ENCODE measurements around the gene MICAL3. TPM values are rescaled to one million over a fixed set of nuclear protein-coding genes. Genes with fewer than 3 reads are reported as not detected.

MICAL3 gene
- total and polyA plus RNA-seq, 2 of the 8 experiments (the other 6 are each of a cell fraction or from before 2014, with no cell fraction given) = 8.3 to 41.8 TPM

DNA sequence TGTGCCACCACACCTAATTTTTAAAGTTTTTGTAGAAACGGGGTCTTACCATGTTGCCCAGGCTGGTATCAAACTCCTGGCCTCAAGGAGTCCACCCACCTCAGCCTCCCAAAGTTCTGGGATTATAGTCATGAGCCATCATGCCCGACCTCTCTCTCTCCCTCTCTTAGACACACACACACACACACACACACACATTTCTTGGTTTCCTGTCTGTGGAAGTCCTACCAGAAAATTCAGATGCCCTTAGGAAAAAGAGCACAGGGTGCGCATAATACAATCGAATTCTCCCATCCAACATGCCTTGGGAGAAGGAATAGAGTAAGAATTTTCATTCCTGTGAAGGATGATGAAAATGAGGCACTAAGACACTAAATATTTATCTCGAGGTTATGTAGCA is 10.4 kb downstream of the MICAL3 start:
- H2BK120ac ChIP-seq (replicated peaks; ENCODE audit: low read depth, low read length) = no peak overlapping the region
- 65% methylated on average over 5 of the region's 5 CpGs; no CpG with 5 or more reads in 1 of the 2 experiments for WGBS, 2 experiments (ENCODE audit: extremely low coverage in 1 of 2, insufficient coverage in 1 of 2, insufficient read length in 1 of 2, insufficient replicate concordance in 2 of 2, low coverage in 1 of 2, low lambda C conversion rate in 2 of 2, missing lambda C conversion rate in 1 of 2)
- TF ChIP-seq TEAD4 (IDR thresholded peaks at IDR 0.05; ENCODE audit: low read depth, low read length) (no peak), POLR2AphosphoS5 (IDR thresholded peaks at IDR 0.05; ENCODE audit: low read depth, low read length) (no peak), POLR2A (IDR thresholded peaks at IDR 0.05; ENCODE audit: control extremely low read depth in 1 of 2, low read depth in 2 of 2, low read length in 2 of 2) (no peak), TBP (IDR thresholded peaks at IDR 0.05; ENCODE audit: low read depth, low read length) (no peak)

More for the DNA sequence above, 10.4 kb downstream of the MICAL3 start:
- Histone ChIP-seq H3K79me1 (ENCODE audit: low read depth, low read length) (no peaks in the 10 kb centered on the region), H3K4ac (replicated peaks; ENCODE audit: insufficient read length, low read depth, low read length) (no peak overlapping the region), H3K9me3 (ENCODE audit: insufficient read depth in 2 of 2, low read depth in 1 of 2, low read length in 1 of 2) (no peaks in the 10 kb centered on the region), H2BK15ac (ENCODE audit: low read length) (no peak overlapping the region), H3K27ac (ENCODE audit: low read depth, low read length) (no peak overlapping the region), H4K91ac (replicated peaks; ENCODE audit: insufficient read length, low read length) (no peak overlapping the region), H2AK5ac (ENCODE audit: low read depth, low read length) (no peak overlapping the region), H2BK5ac (ENCODE audit: low read depth, low read length) (no peak overlapping the region), H3K9ac (replicated peaks in 1 of 4; ENCODE audit: extremely low read depth in 1 of 4, low read depth in 3 of 4, low read length in 3 of 4) (no peak overlapping the region), H3K14ac (ENCODE audit: insufficient read length) (no peak overlapping the region), H2BK12ac (ENCODE audit: low read depth, low read length) (no peak overlapping the region), H4K20me1 (replicated peaks in 1 of 2; ENCODE audit: control insufficient read depth in 1 of 2, insufficient read depth in 2 of 2, low read length in 2 of 2) (no peaks in the 10 kb centered on the region), H4K8ac (ENCODE audit: extremely low read depth, insufficient read depth, low read length) (no peak overlapping the region), H3K23ac (ENCODE audit: insufficient read length) (no peak overlapping the region), H3K4me3 (ENCODE audit: extremely low read depth in 1 of 4, insufficient read depth in 2 of 4, low read depth in 3 of 4, low read length in 4 of 4) (no peak overlapping the region), H3K56ac (replicated peaks; ENCODE audit: insufficient read length, low read depth, low read length) (no peak overlapping the region), H3K23me2 (ENCODE audit: low read depth, low read length) (no peaks in the 10 kb centered on the region), H2AFZ (ENCODE audit: low read length) (no peak overlapping the region), H3K79me2 (ENCODE audit: control insufficient read depth in 1 of 2, insufficient read depth in 2 of 2, low read length in 2 of 2) (no peaks in the 10 kb centered on the region), H3K4me2 (ENCODE audit: insufficient read depth in 1 of 2, low read depth in 2 of 2, low read length in 2 of 2) (no peak overlapping the region), H3K4me1 (replicated peaks in 1 of 4; ENCODE audit: control insufficient read depth in 3 of 4, insufficient read depth in 4 of 4, low read length in 3 of 4) (no peaks in the 10 kb centered on the region), H3K27me3 (replicated peaks in 1 of 4; ENCODE audit: control insufficient read depth in 3 of 4, extremely low read depth in 1 of 4, insufficient read depth in 3 of 4, low read length in 3 of 4) (no peaks in the 10 kb centered on the region), H4K5ac (ENCODE audit: insufficient read length, low read depth, low read length) (no peak overlapping the region), H3K36me3 (ENCODE audit: control insufficient read depth in 2 of 4, insufficient read depth in 4 of 4, low read length in 3 of 4) (no peaks in the 10 kb centered on the region), H3K18ac (ENCODE audit: extremely low read depth, low read length) (no peak overlapping the region), H2BK20ac (ENCODE audit: low read length) (no peak overlapping the region)
- ChIA-PET POLR2A (ENCODE audit: partially characterized antibody) (no interaction called here), CTCF (ENCODE audit: partially characterized antibody) (interaction anchor here (1.1 kb wide), 1 partner anchor 9 kb away, joined by 3 read pairs; no protein-coding TSS in a partner anchor)
- FAIRE-seq = no peak
- no peak for DNase-seq (ENCODE audit: low read depth in 1 of 2, low spot score in 2 of 2)
